ENCODE results near the gene STIP1.

Gene STIP1

DNA sequence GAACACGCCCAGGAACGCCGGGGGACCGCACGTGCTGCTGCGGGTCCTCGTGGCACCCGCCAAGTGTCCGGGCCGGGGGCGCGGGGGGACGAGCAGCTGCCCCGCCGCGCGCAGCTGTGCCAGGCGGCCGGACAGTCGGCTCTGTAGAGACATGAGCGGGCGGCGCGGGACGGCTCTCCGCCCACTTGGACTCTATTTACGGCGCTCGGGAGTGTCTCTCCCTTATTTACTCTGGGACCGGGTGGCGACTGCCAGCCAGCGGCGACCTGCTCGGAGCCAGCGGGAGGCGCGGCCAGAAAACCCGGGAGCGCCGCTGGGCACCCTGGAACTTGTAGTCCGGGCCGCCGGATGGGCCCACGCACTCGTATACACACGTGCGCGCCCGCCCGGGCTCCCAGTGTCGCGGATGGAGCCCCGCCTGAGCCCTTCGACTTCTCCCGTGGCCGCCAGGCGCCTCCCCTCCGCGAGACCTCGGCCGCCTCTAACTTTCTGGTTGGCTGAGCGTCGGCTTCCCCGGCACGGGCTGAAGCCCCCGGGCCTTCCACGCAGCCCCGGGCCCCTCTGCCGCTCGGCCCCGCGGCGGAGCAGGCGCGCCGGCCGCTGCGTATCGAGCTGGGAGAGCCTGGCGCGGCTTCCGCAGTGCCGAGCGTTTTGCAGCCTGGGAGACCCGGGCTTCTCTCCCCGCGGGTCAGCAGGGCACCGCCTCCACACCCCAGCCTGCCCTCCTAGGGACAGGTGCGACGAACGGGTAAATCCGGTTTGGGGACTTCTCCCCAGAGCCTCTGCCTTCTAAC, 19.9 kb upstream of the STIP1 start, which contains the start of gene MACROD1:
Gene MACROD1, minus strand, starts transcription at position 272 of the 794 bp plus-strand sequence. Its CDS starts 119 bp downstream, at position 153.
- H3K4me3 ChIP-seq = peak within 1 kb of the TSS; percentile 96
- H3K36me3 ChIP-seq (ENCODE audit: insufficient read depth, low read length) = no peaks in the 10 kb centered on the region
- no peaks in the 10 kb centered on the region for H3K9me3 ChIP-seq (ENCODE audit: low read depth, low read length)
- H3K27ac ChIP-seq = no peak within 1 kb of the TSS
- TF ChIP-seq FOXP2 (optimal IDR thresholded peaks at IDR 0.05; ENCODE audit: control extremely low read depth, extremely low read length, insufficient read depth) (no peak), POLR2AphosphoS5 (IDR thresholded peaks at IDR 0.05; ENCODE audit: borderline replicate concordance, low read depth, low read length) (peak; percentile 81)
- peak within 1 kb of the TSS; percentile 80 for H3K9ac ChIP-seq (ENCODE audit: insufficient read length)
- no peak for DNase-seq (ENCODE audit: low read depth, low spot score)

GRCh38 chr11:64170419-64170818, 15.6 kb upstream of the STIP1 start:
- TF ChIP-seq FOXP2 (optimal IDR thresholded peaks at IDR 0.05; ENCODE audit: control extremely low read depth, extremely low read length, insufficient read depth) (no peak), EZH2 (IDR thresholded peaks at IDR 0.05) (no peak), POLR2AphosphoS5 (IDR thresholded peaks at IDR 0.05; ENCODE audit: borderline replicate concordance, low read depth, low read length) (no peak)
- H3K9ac ChIP-seq (ENCODE audit: insufficient read length) = no peak overlapping the region
- H3K27ac ChIP-seq = no peak overlapping the region
- no peak overlapping the region for H3K4me3 ChIP-seq
- no peaks in the 10 kb centered on the region for H3K36me3 ChIP-seq (ENCODE audit: insufficient read depth, low read length)
- H3K9me3 ChIP-seq (ENCODE audit: low read depth, low read length) = no peaks in the 10 kb centered on the region
- DNase-seq (ENCODE audit: low read depth, low spot score) = no peak

DNA sequence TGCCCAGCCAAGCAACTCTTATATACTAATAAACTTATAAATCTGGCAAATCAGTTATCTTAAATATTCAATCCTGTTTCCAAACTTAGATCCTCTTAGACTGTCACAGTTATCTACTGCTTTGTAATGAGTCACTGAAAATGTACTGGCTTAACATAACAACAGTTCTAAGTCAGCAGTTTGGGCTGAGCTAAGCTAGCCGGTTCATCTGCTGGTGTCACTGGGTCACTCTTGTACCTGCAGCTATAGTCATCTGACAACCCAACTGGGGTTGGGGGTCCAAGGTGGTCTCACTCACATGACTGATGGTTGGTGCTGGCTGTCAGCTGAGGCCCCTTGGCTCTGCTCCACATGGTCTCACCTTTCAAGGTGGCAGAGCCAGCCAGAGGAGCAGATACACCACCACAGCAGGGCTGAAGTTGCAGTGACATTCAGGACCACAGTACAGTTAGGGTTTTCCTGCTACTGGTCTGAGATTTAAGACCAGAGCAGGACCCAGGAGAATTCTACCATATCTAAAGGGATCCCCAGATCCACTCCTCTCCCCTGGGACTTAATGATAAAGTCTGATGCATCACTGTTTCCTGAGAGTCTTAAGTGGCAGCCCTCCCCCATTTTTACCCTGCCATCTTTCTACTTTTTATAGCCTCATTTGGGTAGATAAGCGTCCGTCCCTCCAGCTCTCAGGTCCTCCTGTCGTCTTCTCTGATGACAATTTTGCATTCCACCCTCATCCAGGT, 12.2 kb upstream of the STIP1 start:
- TF ChIP-seq EZH2 (IDR thresholded peaks at IDR 0.05) = no peak
- TF ChIP-seq FOXP2 (optimal IDR thresholded peaks at IDR 0.05; ENCODE audit: control extremely low read depth, extremely low read length, insufficient read depth) = no peak
- TF ChIP-seq POLR2AphosphoS5 (IDR thresholded peaks at IDR 0.05; ENCODE audit: borderline replicate concordance, low read depth, low read length) = no peak
- no peak overlapping the region for H3K27ac ChIP-seq
- no peak for DNase-seq (ENCODE audit: low read depth, low spot score)
- no peak overlapping the region for H3K9ac ChIP-seq (ENCODE audit: insufficient read length)
- no peaks in the 10 kb centered on the region for H3K36me3 ChIP-seq (ENCODE audit: insufficient read depth, low read length)
- H3K4me3 ChIP-seq = no peak overlapping the region
- H3K9me3 ChIP-seq (ENCODE audit: low read depth, low read length) = no peaks in the 10 kb centered on the region

GRCh38 chr11:64176751-64177150, 9.2 kb upstream of the STIP1 start:
- Histone ChIP-seq H3K9me3 (ENCODE audit: low read depth, low read length) (no peaks in the 10 kb centered on the region), H3K36me3 (ENCODE audit: insufficient read depth, low read length) (no peaks in the 10 kb centered on the region), H3K4me3 (no peak overlapping the region), H3K27ac (no peak overlapping the region), H3K9ac (ENCODE audit: insufficient read length) (no peak overlapping the region)
- DNase-seq (ENCODE audit: low read depth, low spot score) = no peak
- TF ChIP-seq POLR2AphosphoS5 (IDR thresholded peaks at IDR 0.05; ENCODE audit: borderline replicate concordance, low read depth, low read length) (no peak), FOXP2 (optimal IDR thresholded peaks at IDR 0.05; ENCODE audit: control extremely low read depth, extremely low read length, insufficient read depth) (no peak), EZH2 (IDR thresholded peaks at IDR 0.05) (no peak)

- H3K9ac ChIP-seq (ENCODE audit: insufficient read length) = no peak overlapping the region
- DNase-seq (ENCODE audit: low read depth, low spot score) = no peak
- no peaks in the 10 kb centered on the region for H3K9me3 ChIP-seq (ENCODE audit: low read depth, low read length)
- no peak overlapping the region for H3K27ac ChIP-seq
- TF ChIP-seq EZH2 (IDR thresholded peaks at IDR 0.05) = no peak
- TF ChIP-seq POLR2AphosphoS5 (IDR thresholded peaks at IDR 0.05; ENCODE audit: borderline replicate concordance, low read depth, low read length) = no peak
- TF ChIP-seq FOXP2 (optimal IDR thresholded peaks at IDR 0.05; ENCODE audit: control extremely low read depth, extremely low read length, insufficient read depth) = no peak
- no peaks in the 10 kb centered on the region for H3K36me3 ChIP-seq (ENCODE audit: insufficient read depth, low read length)
- H3K4me3 ChIP-seq = no peak overlapping the region
Measured at GRCh38 chr11:64178203-64178602, 7.8 kb upstream of the STIP1 start.

GRCh38 chr11:64178951-64179639, 6.9 kb upstream of the STIP1 start:
- TF ChIP-seq POLR2AphosphoS5 (IDR thresholded peaks at IDR 0.05; ENCODE audit: borderline replicate concordance, low read depth, low read length) = no peak
- TF ChIP-seq FOXP2 (optimal IDR thresholded peaks at IDR 0.05; ENCODE audit: control extremely low read depth, extremely low read length, insufficient read depth) = no peak
- no peak for TF ChIP-seq EZH2 (IDR thresholded peaks at IDR 0.05)
- H3K4me3 ChIP-seq = no peak overlapping the region

GRCh38 chr11:64180891-64181290, 5.1 kb upstream of the STIP1 start:
- no peak overlapping the region for H3K9ac ChIP-seq (ENCODE audit: insufficient read length)
- H3K9me3 ChIP-seq (ENCODE audit: low read depth, low read length) = no peaks in the 10 kb centered on the region
- no peak overlapping the region for H3K4me3 ChIP-seq
- no peak overlapping the region for H3K27ac ChIP-seq
- TF ChIP-seq EZH2 (IDR thresholded peaks at IDR 0.05) = no peak
- no peak for TF ChIP-seq POLR2AphosphoS5 (IDR thresholded peaks at IDR 0.05; ENCODE audit: borderline replicate concordance, low read depth, low read length)
- no peak for TF ChIP-seq FOXP2 (optimal IDR thresholded peaks at IDR 0.05; ENCODE audit: control extremely low read depth, extremely low read length, insufficient read depth)
- no peaks in the 10 kb centered on the region for H3K36me3 ChIP-seq (ENCODE audit: insufficient read depth, low read length)
- DNase-seq (ENCODE audit: low read depth, low spot score) = no peak

More at GRCh38 chr11:64178951-64179639, 6.9 kb upstream of the STIP1 start:
- Histone ChIP-seq H3K9ac (ENCODE audit: insufficient read length) (no peak overlapping the region), H3K36me3 (ENCODE audit: insufficient read depth, low read length) (no peaks in the 10 kb centered on the region), H3K9me3 (ENCODE audit: low read depth, low read length) (no peaks in the 10 kb centered on the region), H3K27ac (no peak overlapping the region)
- no peak for DNase-seq (ENCODE audit: low read depth, low spot score)

Measured in SK-N-MC (cell line).